ENCODE results near the gene PIM1.

- TF ChIP-seq CTCF (IDR thresholded peaks at IDR 0.05) (no peak), EZH2phosphoT487 (IDR thresholded peaks at IDR 0.05) (peak; percentile 36)
Measured at GRCh38 chr6:37125774-37126492, 44.0 kb upstream of the PIM1 start.
